UCSD-AML1 (cell line): Measurements from ENCODE around the gene NCKAP1.

ENCODE experiments used
- DNase-seq: peaks from one replicate; lab custom pipeline; 2025; ENCODE audit not compliant: unreplicated experiment; lab: John Stamatoyannopoulos, UW

Gene NCKAP1

DNA sequence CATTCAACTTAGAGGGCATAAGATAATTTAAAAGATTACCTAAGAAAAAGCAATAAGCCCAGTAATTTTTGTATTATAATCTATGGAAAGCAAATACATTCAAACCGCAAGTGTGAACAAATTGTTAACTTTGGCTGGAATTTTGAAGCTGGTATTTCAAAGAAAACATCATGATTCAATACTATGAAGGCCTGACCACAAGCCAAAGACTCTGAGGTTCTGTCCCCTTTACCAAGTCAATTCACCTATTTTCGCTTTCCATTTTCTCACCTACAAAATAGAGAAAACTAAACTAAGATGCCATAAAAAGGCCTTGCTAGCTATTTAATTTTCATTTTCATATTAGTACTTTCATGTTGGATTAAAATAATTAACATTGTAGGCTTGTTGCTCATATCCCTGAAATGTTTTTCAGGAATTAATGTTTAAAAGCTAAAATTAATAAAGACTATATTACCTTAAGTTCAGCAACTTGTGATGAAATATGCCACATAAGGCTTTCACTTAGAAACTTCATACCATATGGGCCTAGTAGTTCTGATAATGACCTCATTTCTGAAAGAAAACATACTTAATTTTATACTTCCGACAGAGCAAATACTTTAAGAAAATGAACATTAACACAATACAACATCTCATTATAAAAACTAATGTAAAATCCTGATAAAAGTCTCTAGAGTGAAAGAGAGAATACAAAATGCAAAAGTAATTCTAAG lies 86.2 kb downstream of the NCKAP1 start:
- DNase-seq: no peak

DNA sequence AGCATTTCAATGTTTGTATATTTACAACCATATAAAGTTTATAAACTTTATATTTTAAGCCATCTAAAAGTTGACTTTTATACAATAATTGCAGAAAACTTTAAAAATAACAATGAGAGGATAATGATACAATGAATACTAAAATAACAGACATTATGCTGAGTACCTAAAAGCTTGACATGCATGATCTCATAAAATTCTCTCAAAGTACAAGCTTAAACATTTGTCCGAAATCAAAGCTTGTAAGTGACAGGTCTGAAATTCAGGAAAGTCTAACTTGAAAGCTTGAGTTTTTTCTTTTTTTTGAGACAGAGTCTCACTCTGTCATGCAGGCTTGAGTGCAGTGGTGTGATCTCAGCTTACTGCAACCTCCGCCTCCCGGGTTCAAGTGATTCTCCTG lies 87.7 kb downstream of the NCKAP1 start:
- no peak for DNase-seq

DNA sequence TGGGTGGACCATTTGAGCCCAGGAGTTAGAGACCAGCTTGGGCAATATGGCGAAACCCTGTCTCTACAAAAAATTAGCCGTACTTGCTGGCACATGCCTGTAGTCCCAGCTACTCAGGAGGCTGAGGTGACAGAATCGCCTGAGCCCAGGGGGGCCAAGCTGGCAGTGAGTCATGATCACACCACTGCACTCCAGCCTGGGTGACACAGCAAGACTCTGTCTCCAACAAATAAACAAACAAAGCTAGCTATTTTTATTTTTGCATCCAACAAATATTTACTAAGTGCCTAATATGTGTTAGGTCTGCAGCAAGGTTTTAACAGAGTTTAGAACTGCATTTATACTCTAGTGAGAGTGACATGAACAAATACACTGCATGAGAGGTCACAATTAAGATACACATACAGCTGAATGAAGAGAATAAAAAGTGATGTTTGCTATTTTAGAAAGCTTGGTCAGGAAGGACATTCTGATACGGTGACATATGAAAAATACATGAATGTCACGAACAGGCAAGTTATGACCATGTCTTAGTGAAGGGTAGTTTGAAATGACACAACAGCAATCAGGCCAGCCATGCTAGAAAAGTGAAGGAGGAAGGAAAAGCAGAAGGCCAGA lies 88.6 kb downstream of the NCKAP1 start:
- DNase-seq: no peak

DNA sequence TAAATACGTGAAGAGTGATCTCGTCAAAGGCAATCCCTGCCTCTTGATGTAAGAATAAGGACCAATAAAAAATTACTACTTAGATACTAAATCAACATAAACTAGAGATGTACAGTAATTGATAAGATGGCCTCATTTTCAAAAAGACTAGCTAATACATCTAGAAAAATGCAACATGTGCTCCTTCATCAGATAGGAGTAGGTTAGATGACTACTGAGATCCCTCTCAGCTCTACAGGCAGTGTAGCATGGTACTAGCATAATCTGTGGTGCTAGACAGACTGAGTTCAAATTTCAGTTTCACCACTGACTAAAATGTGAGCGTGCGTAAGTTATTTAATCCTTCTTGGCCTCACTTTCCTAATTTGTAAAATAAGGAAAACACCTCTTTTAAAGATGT lies 89.2 kb downstream of the NCKAP1 start:
- DNase-seq: no peak

DNA sequence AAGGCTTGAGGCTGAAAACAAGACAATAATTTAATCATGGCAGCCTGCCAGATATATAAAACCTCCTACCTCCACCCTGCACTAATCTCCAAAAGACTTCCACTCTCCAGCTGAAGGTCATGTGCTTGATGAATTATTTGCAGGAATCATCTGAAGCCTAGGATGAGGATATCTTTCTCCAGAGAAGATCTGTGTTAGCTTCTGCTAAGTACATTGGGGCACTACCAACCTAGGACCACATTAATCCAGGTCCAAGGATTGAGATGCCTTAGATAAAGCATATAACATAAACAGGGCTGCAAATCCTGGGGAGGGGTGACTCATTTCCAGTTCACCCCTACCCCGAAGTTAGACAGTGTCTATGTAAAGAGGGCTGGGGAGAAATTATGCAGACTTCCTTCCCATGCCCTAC lies 91.3 kb downstream of the NCKAP1 start:
- no peak for DNase-seq

DNA sequence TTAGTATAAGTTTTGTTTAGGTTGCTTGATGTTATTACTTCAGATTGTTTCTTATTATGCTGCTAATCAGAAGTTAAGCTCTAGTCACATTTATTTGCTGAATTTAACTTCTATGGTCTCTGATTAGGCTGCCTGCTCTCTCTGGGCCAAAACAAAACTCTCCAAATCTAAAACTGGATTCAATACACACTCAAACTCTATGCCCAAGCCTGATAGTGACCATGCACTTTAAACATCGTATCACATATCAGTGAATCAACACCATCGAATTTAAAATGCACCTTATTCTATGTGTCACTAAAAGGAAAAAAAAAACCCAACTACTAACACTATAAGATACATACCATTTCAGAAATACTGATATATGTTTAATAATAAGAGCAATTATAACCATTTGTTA lies 94.9 kb downstream of the NCKAP1 start:
- no peak for DNase-seq

DNA sequence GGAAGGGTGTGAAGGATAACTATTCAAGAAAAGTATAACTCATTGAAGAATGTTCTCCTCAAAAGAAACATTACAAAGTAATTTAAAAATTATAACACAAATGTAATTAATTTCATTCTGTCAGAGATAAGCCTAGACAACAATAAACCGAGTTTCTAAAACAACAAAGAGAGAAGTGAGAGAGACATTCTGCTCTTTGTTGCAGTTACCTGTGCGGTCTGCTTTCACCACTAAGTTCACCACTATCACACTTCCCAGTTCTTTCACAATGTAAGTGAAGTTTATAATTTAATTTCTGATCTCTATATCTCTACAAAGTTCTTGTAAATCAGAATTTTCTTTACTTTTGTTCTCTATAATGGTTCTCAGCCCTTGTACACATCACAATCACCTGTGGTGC lies 95.5 kb downstream of the NCKAP1 start:
- DNase-seq: no peak

DNA sequence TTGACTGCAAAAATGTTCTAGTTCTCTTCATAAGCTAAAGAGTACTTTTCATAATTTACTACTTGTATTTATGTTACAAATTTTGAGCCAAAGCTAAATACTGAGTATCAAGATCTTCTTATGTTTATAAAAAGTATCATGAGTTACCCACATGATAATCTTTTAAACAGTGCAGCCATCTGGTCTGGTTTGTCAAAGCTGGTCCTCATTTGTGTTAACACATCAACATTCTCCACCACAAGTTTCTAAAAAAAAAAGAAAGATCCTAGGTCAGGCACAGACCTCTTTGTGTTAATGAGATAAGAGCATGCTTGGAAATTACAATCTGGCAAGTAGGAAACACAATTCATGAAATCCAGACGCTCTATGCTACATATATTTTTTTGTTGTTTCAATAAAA lies 96.3 kb downstream of the NCKAP1 start:
- DNase-seq: no peak

DNA sequence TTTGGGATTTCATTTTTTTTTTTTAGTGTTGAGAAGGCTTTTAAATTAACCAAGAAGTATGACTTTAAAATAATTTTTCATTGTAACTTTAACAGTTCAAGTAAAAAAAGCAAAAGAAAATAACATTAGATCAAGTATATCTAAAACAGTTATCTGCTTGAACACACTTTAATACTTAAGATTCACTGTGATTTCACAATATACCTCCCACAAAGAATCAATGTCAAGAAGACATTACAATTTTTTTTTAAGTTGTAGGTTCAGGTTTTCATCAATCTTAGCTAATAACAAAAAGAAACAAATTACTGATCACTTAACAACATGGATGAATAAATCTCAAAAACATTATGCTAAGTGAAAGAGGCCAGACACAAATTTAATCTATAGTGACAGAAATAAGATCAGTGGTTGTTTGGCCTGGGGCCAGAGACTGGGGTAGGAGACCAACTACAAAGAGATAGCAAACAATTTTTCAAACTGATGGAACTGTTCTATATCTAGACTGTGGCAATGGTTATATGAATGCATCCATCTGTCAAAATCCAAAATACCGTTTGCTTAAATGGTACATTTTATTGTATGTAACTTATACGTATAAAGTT lies 97.0 kb downstream of the NCKAP1 start:
- DNase-seq: no peak

DNA sequence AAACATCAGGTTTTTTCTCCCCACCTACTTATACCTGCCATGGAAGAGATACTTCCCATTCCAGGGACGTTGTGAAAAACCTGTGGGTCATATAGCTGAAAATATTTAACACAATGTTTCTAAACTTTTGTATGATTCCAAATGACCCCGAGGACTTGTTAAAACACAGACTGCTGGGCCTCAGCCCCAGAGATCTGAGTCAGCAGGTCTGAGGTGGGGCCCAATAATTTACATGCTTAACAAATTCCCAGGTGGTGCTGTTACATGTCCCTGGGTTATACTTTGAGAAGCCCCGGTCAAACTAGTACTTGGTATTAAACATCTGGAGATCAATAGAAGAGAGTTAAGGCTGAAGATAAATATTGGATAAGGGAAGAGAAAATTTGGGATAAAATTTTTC lies 100.4 kb downstream of the NCKAP1 start:
- DNase-seq: no peak

DNA sequence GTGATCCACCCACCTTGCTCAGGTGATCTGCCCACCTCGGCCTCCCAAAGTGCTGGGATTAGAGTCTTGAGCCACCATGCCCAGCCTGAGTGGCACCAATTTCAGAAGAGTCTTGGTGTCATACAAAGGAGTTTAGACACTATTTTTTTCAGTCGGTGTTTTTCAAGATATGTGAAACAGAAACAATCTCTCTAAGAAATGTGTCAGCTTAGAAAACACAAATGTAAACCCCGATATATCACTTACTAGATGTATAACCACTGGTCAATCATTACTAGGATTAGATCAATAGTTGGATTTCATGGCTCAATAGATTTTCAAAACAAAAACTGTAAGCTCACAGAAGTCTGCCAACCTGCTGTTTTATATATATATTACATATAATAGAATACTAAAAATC lies 104.6 kb downstream of the NCKAP1 start:
- DNase-seq: no peak

DNA sequence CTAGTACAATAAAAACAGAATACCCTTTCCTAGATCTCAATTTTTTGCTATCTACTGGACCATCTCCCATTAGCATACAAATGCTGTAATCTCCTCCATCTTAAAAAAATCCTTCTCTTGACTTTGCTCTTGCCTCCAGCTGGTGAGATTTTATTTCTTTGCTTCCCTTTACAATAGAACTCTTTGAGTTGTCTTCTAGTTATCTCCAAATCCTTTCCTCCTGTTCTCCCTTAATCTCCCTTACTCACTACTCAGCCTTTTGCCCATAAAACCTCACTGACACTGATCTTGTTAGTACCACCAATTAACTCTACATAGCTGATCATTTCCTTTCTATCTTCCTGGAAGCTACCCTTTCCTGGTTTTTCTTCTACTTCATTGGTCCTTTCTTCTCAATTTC lies 108.3 kb downstream of the NCKAP1 start:
- no peak for DNase-seq

DNA sequence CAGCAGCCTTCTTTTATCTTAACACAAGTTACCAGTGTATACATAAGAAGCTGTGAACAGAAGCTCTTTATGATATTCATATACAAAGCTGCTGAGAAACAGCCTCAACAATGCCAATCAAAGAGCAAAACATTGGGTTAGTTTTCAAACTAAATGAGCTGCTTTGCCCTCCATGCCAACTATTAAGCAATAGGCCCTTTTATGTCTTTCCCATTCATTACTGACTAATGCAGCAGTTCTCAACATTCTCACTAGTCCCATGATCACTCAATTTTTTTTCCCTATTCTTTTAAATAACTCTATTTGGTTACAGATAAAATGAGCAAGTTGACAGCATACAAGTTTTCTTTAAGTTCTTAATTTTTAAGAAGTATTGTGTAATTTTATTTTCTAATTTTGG lies 114.0 kb downstream of the NCKAP1 start:
- no peak for DNase-seq

DNA sequence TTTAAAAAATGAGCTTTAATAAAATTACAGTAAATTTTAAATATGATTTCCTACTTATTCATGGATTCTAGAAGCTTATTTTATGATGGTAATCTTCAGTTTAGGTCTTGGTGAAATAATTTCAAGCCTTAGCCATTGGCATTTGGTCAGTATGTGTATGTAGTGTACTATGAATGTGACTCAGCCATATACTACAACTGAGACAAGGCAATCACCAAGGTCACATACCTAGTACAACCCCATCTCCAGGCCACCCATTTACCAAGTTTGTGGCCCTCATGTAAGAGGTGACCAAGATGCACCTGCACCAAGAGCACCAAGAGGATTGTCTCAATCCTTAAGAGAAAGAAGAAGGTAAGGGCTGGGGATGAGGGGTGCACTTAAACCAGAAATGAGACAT lies 117.0 kb downstream of the NCKAP1 start:
- DNase-seq: no peak

DNA sequence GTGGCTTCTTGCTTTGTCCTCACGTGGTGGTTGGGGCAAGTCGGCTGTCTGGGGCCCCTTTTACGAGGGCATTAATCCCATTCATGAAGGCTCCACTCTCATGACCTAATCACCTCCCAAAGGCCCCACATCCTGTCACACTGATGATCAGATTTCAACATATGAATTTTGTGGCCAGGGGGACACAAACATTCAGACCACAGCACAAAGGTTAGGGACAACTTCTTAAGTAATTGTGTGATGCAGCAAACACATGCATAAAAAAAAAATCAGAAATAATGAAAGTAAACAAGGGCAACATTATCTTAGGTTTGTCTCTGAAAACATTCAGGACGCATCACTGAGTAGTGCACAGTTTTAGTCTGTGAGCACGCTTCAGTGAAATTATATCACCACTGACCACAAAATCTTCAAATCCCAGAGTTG lies 117.6 kb downstream of the NCKAP1 start:
- no peak for DNase-seq

DNA sequence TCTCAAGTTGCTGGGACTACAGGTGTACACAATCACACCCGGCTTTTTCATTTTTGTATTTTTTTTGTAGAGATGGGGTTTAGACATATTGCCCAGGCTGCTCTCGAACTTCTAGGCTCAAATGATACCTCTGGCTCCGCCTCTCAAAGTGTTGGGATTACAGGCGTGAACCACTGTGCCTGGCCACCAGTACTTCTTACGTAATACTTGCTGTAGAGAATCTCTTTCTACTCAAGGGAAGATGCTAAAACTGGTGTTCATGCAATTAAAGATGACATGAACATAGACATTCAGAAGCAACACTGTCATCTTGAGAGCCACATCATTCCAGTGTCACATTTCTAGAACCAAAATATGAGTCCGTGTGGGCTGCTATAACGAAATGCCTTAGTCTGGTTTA lies 118.2 kb downstream of the NCKAP1 start:
- DNase-seq: no peak

DNA sequence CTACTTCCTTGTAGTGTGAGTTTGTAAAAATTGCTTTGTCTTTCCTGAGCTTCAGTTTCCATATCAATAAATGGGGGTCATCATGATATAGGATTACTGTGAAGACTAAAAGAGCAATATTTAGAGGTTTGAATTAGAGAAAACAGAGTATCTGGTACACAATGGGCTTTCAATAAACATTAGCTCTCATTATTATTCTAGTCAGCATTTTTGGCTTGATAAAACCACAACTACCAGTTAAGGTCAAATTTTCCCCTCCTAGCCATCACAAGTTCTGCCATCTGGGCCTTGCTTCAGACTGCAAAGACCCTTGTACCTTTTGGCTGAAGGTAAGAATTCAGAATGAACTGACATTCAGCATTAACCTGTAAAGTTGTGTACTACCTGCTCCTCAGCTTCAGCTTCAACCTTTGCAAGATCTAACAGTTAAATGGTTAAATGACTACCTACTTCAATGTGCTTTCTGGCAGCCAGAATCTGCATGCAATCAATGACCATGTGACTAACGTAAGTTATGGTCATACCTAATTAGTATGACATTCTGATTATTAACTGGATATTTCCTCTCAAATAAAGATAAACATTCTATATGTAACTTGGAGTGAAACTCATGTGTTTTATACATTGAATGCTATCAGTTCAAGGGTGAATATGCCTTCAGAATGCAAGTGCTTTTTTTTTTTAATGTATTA lies 119.2 kb downstream of the NCKAP1 start:
- DNase-seq: no peak

DNA sequence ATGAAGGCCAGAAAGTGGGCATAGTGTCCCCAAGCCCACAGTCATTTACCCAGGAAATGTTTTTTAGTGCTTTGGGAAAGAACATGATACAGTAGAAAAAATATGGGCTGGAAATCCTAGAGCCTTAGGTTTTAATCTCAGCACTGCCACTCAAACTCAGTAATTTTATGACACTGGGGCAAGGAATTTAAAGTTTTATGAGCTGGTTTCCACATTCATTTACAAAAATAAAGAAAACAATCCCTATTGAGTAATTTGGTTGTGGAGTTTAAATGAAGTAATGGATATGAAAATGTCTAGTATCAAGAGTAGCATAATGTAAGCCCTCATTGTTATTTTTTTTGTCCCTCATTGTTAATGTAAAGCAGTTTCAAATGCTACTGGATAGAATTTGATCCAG lies 120.3 kb downstream of the NCKAP1 start:
- no peak for DNase-seq

DNA sequence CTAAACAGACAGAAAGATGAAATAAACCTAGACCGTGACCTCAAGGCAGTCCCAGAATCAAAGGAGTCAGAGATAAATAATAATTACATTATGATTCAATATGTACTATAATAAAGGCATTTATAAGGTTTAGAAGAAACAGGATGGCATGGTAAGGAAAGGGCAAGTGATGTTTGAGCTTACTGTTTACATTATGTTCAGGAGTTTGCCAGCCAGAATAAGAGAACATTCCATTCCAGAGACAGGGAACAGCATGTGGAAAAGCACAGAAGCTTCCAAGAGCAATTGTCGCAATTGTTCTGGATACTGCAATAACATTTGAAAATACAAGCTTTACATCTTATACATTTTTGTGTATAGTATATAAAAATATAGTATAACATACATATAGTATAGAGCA lies 121.8 kb downstream of the NCKAP1 start:
- DNase-seq: no peak

DNA sequence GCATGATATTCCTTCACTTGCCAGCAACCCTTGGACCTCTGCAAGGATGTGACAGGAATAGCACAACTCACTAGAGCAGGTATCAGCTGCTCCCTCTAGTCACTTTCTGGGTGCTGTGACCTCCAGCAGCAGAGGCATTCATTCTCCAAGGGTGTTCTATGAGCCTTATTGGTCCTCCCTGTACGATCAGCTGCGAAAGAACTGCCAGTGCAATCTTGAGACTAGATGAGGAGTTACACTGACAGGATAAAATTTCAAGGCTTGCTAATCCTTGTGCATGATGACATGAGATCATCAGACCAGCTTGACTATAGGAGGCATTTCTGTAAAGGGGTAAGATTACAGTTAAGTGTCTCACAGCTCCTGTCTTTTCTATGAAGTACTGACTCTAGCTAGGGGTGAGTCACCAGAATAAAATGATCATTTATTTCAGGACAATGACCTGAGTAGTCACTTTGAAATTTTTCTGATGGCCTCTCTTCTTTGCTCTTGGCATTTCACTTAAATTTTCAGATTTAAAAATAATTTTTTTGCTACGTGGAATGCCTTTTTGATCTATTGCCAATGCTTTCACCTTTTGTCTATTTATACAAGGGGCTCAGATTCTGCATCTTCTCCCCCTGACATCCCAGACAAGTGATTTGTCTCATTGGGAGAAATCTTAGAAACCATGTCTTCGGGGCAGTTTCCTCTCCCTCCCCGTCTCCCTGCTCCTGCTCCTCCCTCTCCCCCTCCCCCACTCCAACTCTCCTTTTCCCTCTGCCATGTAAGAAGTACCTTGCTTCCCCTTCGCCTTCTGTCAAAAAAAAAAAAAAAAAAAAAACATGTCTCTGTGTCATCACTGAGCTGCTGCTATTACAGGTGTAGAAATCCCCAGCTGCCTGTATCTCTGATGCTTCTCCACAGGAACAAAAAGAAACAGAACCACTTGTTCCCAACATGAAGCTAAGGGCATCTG lies 122.6 kb downstream of the NCKAP1 start:
- DNase-seq: no peak

DNA sequence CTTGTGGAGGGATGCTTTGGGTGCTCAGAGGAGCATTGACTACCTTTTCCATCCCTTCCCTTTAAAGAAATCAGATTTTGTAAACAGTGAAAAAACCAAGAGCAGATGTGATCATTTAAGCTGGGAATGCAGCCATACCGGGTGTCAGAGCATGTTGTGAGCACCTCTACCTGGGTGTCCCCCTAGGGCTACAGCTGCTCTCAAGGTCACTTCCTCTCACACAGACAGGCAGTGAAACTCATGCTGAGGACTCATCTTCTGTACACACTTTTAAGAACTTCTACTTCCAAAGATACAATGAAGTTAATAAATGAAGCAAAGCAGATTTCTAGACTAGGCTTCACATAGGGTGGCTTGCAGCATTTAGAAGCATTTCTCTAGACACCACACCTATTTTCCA lies 123.4 kb downstream of the NCKAP1 start:
- no peak for DNase-seq
